Activated CD8-positive, alpha-beta memory T cell treated with anti-CD3 and anti-CD28 coated beads, Interleukin-2, amount 50 U/mL, for 48 hours (primary cell): Measurements from ENCODE around the gene LPCAT1.
A peak's percentile ranks its signal among the peaks of the same experiment; 100 is the strongest.
"Not testable (repeated sequence)": the region's sequence is repeated elsewhere in the genome, so short reads cannot be mapped to it uniquely, and the experiment has no call there.

Experiments
- DNase-seq: peaks from one replicate; pipeline ENCODE4 v3.0.0-alpha.2; 2020

LPCAT1 gene

DNA sequence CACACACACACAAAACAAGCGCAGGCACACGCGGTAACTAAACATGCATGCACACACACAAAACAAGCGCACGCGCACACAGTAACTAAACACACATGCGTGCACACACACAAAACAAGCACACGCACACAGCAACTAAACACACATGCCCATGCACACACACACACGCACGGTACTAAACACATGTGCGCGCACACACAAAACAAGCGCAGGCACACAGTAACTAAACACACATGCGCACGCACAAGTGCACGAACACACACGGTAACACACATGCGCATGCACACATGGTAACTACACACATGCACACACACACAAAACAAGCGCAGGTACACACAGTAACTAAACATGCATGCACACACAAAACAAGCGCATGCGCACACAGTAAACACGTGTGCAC is 58.6 kb downstream of the LPCAT1 start:
- DNase-seq: no peak

DNA sequence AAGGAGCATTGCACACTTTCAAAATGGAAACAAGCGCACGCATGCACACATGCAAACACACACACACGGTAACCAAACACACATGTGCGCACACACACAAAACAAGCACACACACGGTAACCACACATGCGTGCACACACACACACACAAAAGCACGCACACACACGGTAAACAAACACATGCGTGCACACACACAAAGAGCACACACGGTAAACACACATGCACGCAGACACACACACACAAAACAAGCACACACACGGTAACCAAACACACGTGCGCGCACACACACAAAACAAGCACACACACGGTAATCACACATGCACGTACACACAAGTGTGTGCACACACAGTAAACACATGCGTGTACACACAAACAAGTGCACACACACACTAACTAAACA is 59.2 kb downstream of the LPCAT1 start:
- DNase-seq: no peak

DNA sequence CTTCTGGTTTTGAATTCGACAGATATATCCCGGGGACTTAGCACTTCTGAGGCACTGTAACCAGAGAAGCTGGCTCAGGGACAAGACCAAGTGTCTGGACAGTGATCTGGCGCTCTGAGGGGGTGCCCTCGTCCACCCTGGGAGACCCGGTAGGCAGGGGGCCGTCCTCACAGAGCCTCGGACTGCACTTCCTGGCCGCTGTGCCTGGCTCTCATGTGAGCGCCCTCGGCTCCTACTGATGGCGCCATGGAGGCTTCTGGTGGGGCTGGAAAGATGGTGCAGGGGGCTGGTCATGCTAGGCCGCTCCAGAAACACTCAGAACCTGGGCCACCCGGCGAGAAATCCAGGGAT is 59.7 kb downstream of the LPCAT1 start:
- DNase-seq: no peak

DNA sequence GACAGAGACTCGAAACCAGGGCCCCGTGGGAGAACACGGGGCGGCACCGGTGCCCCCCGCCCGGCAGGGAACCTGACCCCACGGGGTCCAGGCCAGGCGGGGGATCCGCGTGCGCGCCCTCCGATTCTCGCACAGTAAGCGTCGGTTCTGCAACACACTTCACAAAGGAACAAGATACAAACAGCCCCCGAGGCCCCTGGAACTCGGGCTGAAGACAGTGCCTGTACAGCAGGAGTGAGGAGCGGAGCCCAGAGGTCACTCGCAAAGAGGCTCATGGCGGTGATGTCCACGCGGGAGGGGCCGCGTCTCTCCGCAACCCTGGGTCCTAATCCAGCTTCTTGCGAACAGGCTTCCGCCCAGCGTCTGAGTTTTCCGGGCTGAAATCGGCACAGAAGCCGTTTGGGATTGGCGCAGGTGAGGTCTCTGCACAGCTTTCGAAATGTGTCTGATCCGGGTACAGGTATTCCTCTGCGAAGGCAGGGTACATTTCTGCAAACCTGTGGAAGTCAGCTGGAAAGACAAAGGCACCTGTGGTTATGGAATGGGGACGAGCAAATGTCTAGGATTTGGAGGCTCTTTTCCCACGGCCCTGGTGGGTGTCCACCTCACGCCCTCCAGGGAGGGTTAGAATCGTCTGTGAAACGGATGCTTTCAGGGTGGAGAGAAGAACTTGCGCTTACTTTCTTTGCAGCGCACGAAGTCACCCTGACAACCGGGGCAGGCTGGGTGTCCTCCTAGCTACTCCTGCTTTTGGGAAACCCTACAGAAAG is 60.2 kb downstream of the LPCAT1 start:
- DNase-seq: no peak

DNA sequence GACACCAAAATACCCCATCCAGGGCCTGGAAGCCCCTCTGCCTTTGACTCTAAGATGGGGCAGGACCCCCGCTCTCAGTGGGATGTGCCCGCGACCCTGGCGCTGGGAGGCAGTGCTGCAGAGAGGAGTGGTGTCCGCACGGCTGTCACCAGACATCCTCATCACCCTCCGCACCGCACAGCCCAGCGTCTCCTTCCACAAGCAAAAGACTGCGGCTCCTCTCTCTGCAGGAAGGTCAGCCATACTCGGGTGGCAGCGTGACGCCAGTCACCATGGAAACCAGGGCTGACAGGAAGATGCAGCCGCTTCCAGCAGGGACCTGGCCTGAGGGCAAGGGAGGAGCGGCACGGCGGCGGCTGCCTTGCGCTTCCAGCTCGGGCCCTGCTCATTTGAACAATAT is 61.4 kb downstream of the LPCAT1 start:
- DNase-seq: peak; percentile 39

DNA sequence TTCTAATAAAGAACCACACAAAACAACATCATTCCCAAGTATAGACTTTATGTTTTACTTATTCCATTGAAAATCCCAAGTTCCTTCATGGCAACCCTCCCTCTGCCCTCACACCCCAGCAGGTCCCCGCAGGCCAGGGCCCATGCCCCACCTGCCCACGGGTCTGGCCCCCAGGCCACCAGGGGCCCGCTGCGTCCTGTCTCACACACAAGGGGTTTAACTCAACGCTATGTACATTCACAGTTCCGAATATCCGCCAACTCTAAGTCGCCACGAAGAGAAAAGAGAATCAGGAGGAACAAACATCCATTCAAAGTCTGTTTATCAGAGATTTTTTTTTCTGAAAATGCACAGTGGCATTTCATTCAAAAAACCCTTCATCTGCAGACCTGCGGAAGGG is 62.4 kb downstream of the LPCAT1 start:
- DNase-seq: no peak

DNA sequence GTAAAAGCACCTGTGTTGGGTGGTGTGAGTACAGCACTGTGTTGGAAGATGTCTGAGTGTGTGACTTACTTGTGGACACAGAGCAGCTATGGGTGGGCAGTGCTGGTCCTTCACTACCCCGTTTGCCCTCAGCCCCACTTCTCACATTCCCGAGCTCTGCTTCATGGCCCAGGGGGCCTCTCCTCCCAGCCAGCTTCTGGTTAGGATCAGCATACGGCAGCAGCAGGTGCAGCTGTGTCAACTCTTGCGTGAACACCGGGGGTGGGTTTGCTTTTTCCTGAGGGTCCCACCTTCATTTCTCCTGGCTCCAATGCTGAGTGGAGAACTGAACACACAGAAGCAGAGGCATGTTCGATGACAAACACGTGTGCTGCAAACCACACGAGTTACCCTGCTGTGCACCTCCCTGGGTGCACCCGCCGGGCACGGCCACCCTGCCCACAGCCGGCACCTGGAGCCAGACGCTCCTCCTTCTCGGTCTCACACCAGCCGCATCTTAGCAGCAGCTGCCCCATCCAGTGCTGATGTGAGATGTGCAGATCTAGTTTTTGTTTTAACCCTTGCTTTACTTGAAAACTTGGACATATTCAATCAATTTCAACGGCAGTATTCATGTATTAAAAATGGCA is 63.6 kb downstream of the LPCAT1 start:
- no peak for DNase-seq

DNA sequence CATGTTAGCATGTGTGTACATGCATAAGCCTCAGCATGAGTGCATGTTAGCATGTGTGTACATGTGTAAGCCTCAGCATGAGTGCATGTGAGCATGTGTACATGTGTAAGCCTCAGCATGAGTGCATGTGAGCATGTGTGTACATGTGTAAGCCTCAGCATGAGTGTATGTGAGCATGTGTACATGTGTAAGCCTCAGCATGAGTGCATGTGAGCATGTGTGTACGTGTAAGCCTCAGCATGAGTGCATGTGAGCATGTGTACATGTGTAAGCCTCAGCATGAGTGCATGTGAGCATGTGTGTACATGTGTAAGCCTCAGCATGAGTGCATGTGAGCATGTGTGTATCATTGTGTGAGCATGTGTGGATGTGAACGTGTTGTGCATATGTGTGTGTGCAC is 64.3 kb downstream of the LPCAT1 start:
- not testable (repeated sequence) for DNase-seq

DNA sequence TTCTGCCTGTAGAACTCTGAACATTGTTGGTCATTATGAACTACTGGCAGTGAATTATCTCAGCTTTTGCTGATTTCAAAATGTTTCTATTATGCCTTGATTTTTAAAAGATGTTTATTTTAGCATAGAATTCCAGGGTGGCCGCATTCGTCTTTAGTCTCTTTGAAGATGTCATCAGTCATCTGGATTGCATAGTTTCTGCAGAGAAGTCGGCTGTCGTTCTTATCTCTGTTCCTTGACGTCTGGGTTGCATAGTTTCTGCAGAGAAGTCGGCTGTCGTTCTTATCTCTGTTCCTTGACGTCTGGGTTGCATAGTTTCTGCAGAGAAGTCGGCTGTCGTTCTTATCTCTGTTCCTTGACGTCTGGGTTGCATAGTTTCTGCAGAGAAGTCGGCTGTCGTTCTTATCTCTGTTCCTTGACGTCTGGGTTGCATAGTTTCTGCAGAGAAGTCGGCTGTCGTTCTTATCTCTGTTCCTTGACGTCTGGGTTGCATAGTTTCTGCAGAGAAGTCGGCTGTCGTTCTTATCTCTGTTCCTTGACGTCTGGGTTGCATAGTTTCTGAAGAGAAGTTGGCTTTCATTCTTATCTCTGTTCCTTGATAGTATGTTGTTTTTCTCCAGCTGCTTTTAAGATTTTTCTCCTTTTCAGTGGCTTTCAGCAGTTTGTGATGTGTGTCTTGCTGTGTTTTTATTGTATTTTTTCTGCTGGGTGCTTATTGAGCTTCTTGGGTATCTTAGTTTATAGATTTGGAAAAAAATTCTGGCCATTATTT is 67.5 kb downstream of the LPCAT1 start:
- DNase-seq: not testable (repeated sequence)

DNA sequence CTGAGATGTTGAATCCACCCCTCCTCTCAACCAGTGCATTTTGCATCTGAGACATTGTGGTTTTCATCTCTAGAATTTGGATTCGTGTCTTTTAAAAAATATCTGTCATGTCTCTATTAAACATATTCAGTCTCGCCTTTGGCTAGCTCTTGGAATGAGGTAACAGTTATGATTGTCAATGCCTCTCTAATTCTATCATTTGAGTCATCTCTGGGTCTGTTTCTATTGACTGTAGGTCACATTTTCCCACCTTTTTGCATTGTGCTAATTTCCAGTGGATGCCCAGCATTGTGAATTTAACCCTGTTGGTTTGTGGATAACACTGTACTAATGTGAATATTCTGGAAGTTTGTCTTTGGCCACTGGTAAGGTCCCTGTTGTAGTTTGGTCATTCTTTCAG is 70.1 kb downstream of the LPCAT1 start:
- no peak for DNase-seq

DNA sequence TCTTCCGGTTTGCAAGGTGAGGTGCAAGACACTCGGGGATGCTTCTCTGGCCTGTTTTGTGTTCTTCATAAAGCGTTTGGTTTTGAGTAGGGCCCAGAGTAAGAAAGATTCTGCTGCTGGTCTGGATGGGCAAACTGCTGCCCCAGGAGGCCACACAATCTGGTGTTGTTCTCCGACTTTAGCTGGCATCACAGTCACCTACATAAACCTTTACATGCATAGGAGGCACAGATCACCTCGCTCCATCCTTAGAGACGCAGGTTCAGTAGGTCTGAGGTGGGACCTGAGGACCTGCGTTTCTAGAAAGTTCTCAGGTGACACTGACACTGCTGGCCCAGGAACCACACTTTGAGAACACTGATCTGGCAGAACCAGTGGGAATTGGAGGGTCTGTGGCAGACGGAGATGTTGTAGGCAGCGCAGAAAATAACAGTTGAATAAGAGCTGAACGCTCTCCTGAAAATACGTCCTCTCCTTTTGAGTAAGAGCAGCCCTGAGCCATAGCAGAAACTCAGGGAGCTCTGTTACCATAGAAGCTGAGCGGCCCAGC is 74.6 kb downstream of the LPCAT1 start:
- DNase-seq: peak; percentile 40

DNA sequence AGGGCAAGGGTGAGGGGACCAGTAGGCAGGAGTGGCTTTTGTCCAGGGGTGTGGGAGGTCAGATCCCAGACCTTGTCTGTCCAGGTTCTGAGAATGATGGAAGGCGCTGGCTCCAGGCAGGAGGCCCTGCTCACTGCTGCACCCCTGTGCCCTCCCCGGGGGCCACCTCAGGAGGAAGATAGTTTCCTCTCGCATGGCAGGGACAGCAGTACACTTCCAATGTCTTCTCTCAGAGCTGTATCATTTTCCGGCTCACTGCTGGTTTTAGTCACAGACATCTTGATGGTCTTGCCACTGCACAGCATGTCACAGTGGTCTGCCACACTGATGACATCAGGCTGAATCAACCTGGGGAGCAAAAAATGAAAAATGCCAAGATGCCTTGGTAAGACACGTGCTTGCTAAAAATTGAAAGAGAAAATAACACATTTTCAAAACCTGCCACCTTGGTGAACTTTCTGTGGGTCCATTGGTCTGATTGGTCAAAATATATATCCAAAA is 75.2 kb downstream of the LPCAT1 start:
- peak; percentile 58 for DNase-seq

DNA sequence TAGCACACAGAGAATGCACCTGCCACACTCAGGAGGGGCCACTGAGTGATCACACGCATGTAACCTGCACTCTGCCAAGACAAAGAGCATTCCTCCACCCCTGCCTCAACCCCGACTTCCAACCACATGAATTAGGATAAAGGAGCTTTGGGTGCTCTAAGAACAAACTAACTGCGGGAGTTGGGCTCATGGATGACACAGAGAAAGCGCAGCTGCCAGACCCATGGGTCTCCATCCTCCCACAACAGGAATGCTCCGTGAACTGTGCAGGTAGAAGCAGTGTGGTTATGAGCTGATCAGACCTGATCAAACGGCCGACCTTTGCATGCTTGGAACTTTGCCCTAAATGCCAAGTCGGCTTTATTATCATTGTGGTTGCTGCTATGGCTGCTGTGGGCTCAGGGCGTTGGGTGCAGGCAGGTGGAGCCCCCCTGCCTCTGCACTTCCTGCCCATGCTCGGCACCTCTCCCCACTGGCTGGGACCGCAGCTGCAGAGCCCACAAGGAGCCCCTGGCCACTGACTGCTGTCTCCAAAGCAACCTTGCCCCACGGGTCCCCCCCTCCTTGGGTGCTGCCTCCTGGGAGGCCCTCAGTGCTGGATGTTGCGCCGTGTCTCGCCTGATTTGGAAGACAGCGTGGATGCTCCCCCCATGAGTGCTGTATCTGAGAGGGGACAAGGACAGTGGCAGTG is 75.9 kb downstream of the LPCAT1 start:
- peak; percentile 54 for DNase-seq

DNA sequence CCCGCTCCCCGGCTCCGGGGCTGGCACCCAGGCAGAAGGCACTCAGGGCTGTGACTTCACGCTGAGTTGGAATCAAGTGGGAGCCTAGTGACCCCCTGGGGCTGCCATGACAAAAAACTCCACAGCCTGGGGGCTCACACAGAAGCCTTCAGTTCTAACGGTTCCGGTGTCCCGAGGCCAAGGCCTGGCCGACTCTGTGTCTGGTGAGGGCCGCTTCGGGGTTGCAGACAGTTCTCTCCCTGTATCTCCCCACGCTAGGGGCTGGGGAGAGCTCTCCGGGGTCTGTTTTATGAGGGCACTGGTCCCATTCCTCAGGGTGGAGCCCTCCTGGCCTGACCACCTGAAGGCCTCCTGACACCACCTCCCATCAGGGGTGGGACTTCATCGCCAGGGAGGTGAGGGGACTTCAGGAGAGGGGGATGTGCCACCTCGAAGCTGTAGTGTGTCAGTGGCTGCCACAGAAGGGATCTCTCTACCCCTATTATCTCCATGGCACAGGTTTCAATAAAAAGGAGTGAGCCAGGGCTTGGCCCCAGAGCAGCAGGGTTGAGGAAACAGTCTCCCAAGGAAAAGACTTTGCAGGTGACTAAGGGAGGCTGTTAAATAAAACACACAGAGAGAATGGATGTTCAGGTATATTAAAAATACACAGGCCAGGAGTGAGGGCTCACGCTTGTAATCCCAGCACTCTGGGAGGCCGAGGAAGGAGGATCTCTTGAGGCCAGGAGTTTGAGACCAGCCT is 77.0 kb downstream of the LPCAT1 start:
- DNase-seq: peak; percentile 47

DNA sequence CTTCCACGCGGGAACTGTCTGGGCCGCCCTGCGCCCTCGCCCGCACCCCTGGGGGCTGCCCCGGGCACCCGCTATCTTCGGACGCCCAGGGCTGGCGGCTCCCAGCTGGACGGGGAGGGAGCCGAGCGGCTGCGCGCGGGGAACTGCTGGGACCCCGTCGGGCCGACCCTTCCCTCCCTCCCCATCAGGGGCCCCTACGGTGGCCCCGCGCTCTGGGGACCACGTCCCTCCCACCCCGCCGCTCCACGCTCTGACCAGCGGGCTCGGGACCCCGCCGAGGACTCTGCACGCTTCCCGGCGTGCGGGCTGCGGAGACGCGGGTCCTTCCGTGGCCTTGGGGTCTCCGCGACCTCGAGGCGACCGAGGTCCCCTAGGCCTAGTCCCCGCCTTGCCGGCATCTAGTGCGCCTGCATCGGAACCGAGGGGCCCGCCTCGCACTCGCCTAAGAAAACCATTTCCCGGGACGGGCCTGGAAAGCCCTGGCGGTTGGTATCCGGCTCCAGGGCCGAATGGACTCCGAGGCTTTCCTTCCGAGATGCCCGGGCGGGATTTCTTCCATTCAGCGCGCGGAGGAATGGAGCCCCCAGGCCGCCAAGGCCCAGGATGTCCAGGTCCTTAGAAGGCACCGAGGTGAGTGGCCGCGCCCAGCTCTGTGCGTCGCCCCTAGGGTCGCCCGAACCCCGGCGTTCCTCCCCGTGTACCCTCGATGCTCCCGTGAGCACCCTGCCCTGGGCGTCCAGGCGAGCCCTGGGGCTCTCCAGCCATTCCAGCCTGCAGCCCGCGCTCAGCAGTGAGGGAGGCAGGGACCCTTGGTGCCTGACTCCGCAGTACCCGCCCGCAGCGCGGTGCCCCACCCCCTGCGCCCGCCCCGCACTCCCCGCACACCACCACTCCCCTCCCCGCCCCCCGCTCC is 77.8 kb downstream of the LPCAT1 start:
- DNase-seq: peak; percentile 49

DNA sequence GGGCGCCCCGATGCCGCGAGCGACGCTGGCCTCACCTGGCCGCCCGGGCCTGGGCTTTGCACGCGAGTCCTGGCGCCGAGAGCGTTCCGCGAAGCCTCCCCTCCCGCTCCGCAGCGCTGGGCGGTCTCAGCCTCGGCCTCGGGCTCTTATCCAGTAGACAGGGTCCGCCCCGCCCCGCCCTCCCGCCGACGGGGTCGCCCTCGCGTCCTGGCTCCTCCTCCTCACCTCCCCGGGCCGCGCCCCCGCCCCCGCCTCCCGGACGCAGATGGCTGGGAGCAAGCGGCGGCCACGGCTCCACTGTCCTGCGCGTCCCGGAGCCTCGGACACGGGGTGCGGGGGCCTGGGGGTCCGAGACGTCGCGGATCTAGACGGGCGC is 78.5 kb downstream of the LPCAT1 start, which contains the start of gene SLC6A3:
SLC6A3 (minus strand) TSS at position 128 of the 376 bp plus-strand sequence. CDS start 2,243 bp downstream, outside the sequence.
- DNase-seq: peak; percentile 68

DNA sequence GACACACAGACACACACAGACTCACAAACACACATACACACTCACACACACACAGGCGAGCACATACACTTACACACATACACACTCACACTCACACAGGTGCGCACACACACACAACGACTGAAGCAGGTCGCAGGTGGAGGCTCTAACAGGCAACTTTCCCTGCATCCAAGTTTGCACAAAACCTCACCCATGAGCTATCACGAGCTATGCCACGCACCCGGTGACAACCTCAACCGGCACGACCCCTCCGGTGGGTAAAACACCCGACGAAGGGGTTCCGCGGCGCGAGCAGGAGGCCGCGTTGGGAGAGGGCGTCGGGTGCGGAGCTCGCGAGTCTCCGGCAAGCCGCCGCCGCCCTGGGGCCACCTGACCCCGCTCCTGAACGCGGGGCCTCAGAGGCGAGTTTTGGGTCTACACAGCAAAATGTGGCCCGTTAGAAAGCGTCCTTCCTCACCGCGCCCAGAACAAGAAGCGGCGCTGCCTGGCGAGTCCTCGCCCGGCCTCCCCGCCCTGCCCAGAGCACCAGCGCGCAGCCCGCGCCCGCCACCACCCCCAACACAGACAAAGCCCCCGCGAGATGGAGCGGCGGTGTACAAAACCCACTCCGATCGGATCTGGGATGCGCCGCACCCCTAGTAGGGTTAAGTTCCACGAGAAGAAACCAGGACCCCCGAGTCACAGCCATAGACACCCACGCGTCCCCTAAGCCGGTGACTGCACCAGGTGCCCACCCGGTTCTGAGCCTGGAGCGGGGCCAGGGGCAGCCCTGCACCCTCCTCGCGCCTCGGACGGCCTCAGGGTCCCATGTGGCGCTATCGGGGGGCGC is 79.2 kb downstream of the LPCAT1 start:
- DNase-seq: peak; percentile 56

DNA sequence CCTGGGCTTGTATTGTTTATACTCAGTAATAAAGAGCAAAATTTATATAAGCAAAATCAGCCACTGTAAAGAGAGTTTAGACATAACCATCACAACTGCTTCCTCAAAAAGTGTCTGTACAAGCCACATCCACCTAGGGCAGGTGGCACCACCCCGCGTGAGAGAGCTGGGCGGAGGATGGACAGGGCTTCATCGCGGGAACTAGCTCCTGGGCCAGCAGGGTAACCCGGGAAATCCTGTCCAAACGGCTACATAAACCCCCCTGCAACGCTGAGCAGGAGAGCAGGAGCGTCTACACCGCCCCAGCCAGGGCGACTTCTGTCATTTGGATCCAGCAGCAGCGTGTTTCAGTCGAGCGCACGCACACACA is 79.8 kb downstream of the LPCAT1 start:
- peak; percentile 45 for DNase-seq

DNA sequence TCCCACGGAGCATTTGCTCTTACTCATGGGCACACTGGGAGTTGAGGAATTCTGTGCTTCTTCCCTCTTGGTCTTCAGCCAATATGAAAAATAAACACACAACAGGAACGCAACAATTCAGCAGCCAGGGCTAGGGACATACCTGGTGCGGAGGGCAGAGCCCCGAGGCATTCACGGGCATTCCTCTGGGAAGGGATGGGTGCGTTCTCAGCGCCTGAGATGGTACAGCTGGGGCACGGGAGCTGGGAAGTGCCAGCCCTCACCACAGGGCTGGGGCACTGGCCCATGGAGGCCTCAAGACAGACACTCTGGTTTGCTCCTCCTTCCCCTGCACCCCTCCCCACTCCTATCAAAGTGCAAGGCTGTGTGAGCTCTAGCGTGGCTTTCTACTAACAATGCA is 80.6 kb downstream of the LPCAT1 start:
- no peak for DNase-seq
